GM18861 (cell line): ENCODE data around the gene IFNA21.
A peak's percentile ranks its signal among the peaks of the same experiment; 100 is the strongest.
"Not testable (repeated sequence)": the region's sequence is repeated elsewhere in the genome, so short reads cannot be mapped to it uniquely, and the experiment has no call there.

Source experiments
- ATAC-seq: cut with Tn5 transposase; IDR thresholded peaks from one replicate; pipeline ENCODE4 v1.9.1; 2021; ENCODE audit not compliant: unreplicated experiment

The IFNA21 gene

DNA sequence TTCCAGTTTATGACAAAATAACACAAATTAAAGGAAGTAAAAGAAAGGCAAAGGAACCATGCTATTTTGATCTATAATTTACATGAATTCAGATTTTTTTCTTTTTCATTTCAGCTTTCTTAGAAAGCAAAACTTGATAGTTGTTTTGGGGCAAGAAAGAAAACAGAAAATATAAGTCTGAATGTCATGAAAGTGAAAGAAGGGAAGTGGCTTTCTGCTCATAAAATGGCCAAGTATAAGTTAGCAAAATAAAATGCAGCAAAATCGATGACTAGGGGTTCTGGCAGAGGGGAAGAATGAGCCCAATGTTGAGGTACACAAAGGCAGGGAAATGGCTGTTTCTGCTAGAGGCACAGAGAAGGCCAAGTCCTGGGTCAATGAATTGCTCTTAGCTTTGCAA is 21.9 kb downstream of the IFNA21 start:
- no peak for ATAC-seq

DNA sequence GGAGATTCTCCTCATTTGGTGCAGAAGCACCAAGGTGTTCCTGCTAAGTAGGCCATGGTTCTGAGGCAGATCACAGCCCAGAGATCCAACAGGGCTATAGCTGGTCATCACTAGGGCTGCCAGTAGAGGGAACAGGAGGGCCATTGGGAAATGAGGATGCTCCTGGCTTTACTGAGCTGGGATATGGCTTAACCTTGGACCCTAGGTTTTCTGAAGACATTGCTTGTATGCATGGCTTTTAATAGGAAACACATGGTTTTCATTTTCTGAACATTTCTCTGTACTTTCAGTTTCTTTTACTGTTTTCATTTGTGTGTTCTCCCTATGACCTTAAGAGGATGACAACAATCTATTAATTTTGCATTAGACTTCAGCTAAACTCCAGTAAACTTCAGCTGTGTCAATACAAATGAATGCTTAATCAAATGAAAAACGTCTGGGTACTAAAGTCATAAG is 25.0 kb downstream of the IFNA21 start, which contains the start of gene IFNW1:
TSS of gene IFNW1 (minus strand) at position 406 of the 456 bp plus-strand sequence. CDS start at position 144, 262 bp downstream.
- no peak for ATAC-seq

DNA sequence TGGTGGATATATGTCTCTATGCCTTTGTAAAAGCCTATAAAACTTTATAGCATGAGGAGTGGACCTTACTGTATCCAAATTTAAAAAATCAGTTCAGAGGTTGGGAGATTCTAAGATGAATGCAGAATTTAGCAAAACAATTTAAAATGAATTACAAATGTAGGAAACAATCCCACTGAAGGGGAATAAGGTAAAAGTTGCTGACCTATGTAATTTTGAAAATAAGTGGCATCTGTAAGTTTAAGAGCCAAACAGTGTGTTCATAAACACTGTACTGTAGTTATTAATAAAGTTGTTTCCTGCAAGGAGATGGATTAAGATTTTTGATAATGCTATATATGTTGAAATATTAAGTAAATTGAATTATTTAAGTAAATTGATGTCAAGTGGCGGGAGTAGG is 29.4 kb downstream of the IFNA21 start:
- ATAC-seq: no peak

DNA sequence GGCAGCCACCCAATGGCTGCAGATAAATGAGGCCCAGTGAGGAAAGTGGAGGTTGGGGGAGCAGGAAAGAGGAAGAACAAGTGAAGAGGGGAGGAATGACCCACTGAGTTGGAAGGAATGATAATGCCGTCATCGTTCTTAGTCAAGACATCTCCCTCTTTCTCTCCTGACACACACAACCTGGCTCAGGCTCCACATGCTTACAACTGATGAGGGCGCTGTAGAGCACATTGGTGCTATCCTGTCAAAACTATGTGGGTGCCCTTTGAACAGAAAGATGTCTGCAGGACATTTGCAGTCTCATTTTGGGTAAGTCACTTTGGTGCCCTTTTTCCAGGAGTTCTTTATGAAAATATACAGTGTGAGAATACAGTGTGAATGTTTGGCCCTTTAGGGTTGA is 30.7 kb downstream of the IFNA21 start:
- no peak for ATAC-seq

DNA sequence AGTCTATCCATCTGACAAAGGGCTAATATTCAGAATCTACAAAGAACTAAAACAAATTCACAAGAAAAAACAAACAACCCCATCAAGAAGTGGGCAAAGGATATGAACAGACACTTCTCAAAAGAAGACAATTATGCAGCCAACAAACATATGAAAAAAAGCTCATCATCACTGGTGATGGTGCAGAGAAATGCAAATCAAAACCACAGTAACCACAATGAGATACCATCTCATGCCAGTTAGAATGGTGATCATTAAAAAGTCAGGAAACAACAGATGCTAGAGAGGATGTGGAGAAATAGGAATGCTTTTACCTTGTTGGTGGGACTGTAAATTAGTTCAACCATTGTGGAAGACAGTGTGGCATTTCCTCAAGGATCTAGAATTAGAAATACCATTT is 38.3 kb downstream of the IFNA21 start:
- ATAC-seq: not testable (repeated sequence)

DNA sequence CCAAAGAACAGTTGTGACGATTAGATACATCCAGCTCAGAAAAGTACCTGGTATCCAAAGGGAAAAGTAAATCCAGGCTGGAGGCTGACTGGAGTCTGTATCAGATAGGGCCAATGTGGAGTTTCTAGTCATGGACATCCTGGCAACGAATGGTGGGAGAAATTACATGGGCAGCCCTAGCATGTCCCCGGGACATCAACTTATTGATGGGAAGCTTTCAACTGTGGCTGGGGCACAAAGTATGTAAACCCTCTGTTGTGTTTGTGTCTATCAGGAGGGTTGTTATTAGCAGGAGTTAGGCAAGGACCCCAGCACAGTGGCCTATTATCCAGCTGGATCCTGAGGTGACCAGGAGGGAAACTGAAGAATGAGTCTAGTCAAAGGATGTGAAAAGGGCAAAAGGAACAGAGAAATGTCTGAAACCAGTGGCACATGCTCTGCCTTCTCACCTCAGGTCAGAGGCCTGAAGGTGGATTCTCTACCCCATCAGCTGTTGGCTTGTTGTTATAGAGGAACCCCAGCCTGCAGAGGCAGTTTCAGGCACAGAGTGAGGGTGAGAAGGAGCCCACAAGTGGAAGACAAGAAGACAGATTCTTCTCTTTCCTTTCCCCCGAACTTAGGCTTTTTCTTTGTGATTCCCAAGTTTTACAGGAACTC is 44.7 kb downstream of the IFNA21 start:
- peak; percentile 87 for ATAC-seq

DNA sequence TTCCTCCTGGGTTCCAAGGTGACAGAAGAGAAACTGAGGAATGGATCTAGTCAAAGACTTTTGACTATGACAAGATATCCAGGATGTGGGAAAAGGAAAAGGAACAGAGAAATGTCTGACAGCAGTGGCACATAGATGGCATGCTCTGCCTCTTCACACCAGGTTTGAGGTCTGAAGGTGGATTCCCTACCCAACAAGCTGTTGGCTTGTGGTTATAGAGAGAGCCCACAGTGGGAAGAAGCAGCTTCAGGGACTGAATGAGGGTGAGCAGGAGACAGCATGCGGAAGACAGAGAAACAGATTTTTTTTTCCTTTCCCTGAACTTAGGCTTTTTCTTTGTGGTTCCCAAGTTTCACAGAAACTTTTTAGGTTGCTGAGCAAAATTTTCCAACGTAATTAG is 45.4 kb downstream of the IFNA21 start:
- no peak for ATAC-seq

DNA sequence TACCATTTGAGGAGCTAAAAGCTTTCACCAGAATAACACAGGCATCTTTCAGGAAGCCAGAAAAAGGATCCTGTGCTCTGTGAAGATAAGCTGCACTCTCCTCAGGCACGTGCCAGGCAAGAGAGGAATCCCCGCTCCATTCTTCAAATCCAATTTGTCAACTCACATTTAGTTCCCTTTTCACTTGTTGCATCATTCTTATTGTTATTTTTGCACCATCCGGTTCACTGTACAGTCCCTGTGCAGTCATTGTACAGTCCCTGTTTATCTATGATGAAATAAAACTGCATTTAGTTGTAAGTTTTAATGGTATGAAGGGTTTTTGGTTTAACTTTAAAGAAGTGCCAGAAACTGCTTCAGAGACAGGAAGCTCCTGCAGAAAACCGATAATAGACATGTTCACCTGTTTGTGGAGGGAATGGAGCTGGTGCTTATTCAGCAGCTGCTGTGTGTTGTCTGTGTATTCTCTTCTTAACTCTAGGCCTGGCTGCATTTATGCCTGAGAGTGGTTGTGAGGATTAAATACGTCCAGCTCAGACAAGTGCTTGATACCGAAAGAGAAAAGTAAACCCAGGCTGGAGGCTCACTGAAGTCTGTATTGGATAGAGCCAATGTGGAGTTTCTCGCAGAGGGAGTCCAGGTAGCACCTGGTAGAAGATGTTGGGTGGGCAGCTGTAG is 47.2 kb downstream of the IFNA21 start:
- no peak for ATAC-seq
